ENCODE results near the gene KRT33A. TPM values are rescaled to one million over a fixed set of nuclear protein-coding genes. Genes with fewer than 3 reads are reported as not detected.

KRT33A gene
- total RNA-seq, 2 experiments from 2014 or later: not detected

DNA sequence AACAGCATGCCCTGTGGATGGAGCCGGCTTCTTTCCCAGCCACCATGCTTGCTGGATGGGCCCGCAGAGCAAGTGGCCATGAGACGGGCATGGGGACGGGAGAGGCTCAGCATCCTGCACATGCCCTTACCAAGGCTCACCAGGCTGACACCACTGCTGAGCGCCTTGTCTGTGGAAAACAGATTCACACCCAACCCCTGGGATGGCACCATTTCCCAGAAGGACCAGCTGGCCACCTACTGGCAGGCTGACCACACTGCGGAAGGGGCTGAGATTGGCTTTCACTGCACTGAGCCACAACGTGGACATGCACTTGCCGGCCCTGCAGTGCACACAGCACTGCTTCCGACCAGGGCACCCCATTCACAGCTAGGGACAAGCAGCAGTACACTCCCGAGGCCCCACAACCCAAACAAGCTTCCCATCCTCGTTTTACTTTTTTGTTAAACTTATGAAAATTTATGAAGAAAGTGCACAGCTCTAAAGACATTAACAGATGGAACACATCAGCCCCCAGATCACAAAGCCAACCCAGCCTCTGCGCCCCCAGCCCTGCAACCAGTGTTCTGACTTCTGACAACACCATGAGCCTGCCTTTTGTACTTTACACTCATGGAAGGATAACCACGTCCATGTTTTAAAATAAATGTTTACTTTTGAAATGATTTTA is 21.2 kb downstream of the KRT33A start:
- no peaks in the 10 kb centered on the region for H3K36me3 ChIP-seq (ENCODE audit: insufficient read depth, low read length)
- peaks cover 65% of the 10 kb centered on the region for H3K4me1 ChIP-seq (ENCODE audit: insufficient read depth, low read length)
- H3K4me3 ChIP-seq (ENCODE audit: low read length): no peak overlapping the region
- no peaks in the 10 kb centered on the region for H3K27me3 ChIP-seq (ENCODE audit: control insufficient read depth in 1 of 2, insufficient read depth in 2 of 2, low read length in 2 of 2)
- intact Hi-C loops (cut with DNase I, micrococcal nuclease): loop anchor here in 1 of 2 experiments (5.0 to 10.0 kb wide), 2 partner anchors 165 to 218 kb away; no protein-coding TSS in a partner anchor
- POLR2A ChIA-PET: interaction anchor here (1.0 to 1.4 kb wide), 2 partner anchors 9 to 21 kb away, joined by 3 to 5 read pairs; partner anchors contain the start of gene KRTAP16-1
- peaks cover 49% of the 10 kb centered on the region for H3K4me1 Mint-ChIP-seq (ENCODE audit: low read depth)
- ATAC-seq (ENCODE audit: poor library complexity) (no peak), DNase-seq (peak in 3 of 14 experiments; percentile 39 to 49 (median 45))
- H3K36me3 Mint-ChIP-seq (ENCODE audit: low read depth): no peaks in the 10 kb centered on the region
- no peaks in the 10 kb centered on the region for H3K9me3 ChIP-seq (ENCODE audit: control insufficient read depth in 1 of 2, insufficient read depth in 1 of 2, low read length in 2 of 2)
- CTCF ChIA-PET: interaction anchor here (0.8 kb wide), 1 partner anchor 220 kb away, joined by 3 read pairs; no protein-coding TSS in a partner anchor
- H3K4me3 Mint-ChIP-seq: no peak overlapping the region
- H3K27me3 Mint-ChIP-seq: no peaks in the 10 kb centered on the region
- TF ChIP-seq, protein P1, sequence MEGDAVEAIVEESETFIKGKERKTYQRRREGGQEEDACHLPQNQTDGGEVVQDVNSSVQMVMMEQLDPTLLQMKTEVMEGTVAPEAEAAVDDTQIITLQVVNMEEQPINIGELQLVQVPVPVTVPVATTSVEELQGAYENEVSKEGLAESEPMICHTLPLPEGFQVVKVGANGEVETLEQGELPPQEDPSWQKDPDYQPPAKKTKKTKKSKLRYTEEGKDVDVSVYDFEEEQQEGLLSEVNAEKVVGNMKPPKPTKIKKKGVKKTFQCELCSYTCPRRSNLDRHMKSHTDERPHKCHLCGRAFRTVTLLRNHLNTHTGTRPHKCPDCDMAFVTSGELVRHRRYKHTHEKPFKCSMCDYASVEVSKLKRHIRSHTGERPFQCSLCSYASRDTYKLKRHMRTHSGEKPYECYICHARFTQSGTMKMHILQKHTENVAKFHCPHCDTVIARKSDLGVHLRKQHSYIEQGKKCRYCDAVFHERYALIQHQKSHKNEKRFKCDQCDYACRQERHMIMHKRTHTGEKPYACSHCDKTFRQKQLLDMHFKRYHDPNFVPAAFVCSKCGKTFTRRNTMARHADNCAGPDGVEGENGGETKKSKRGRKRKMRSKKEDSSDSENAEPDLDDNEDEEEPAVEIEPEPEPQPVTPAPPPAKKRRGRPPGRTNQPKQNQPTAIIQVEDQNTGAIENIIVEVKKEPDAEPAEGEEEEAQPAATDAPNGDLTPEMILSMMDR (IDR thresholded peaks at IDR 0.05): peak; percentile 23
- no peak overlapping the region for H3K27ac ChIP-seq (ENCODE audit: low read depth in 1 of 2, low read length in 2 of 2)
- no peaks in the 10 kb centered on the region for H3K9me3 Mint-ChIP-seq
- H3K27ac Mint-ChIP-seq: no peak overlapping the region

DNA sequence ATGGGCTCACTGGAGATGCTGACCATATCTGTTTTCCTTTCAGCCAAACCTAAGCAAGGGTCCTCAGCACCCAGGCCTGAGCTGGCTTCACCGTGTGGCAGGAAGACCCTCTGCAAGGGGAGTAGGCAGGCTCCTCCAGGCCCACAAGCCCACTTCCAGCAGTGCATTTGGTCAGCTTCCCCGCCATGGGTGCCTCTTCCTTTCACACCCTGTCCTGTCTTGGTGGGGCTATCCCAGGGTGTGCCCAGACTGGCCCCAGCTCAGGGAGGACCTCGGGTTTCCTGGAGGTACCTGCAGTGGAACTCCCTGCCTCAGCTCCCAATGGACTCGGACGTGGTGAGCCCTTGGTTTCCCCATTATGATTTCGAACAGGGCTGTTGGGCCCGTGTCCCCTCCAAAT is 22.4 kb downstream of the KRT33A start:
- POLR2A ChIA-PET: interaction anchor here (0.6 to 1.4 kb wide), 2 partner anchors 10 to 19 kb away, joined by 3 to 5 read pairs; partner anchors contain the start of gene KRTAP16-1
- Histone ChIP-seq H3K27me3 (ENCODE audit: control insufficient read depth in 1 of 2, insufficient read depth in 2 of 2, low read length in 2 of 2) (no peaks in the 10 kb centered on the region), H3K4me1 (ENCODE audit: insufficient read depth, low read length) (peaks cover 65% of the 10 kb centered on the region), H3K4me3 (ENCODE audit: low read length) (no peak overlapping the region), H3K9me3 (ENCODE audit: control insufficient read depth in 1 of 2, insufficient read depth in 1 of 2, low read length in 2 of 2) (no peaks in the 10 kb centered on the region), H3K27ac (ENCODE audit: low read depth in 1 of 2, low read length in 2 of 2) (no peak overlapping the region), H3K36me3 (ENCODE audit: insufficient read depth, low read length) (no peaks in the 10 kb centered on the region)
- Mint-ChIP-seq H3K27ac (no peak overlapping the region), H3K4me3 (no peak overlapping the region), H3K9me3 (no peaks in the 10 kb centered on the region), H3K27me3 (no peaks in the 10 kb centered on the region), H3K4me1 (ENCODE audit: low read depth) (peaks cover 49% of the 10 kb centered on the region), H3K36me3 (ENCODE audit: low read depth) (no peaks in the 10 kb centered on the region)
- TF ChIP-seq, protein P1 (IDR thresholded peaks at IDR 0.05): no peak
- DNase-seq (no peak), ATAC-seq (ENCODE audit: poor library complexity) (no peak)
- intact Hi-C loops (cut with DNase I, micrococcal nuclease): loop anchor here in 1 of 2 experiments (5.0 to 10.0 kb wide), 2 partner anchors 167 to 219 kb away; no protein-coding TSS in a partner anchor
- CTCF ChIA-PET: no interaction called here

DNA sequence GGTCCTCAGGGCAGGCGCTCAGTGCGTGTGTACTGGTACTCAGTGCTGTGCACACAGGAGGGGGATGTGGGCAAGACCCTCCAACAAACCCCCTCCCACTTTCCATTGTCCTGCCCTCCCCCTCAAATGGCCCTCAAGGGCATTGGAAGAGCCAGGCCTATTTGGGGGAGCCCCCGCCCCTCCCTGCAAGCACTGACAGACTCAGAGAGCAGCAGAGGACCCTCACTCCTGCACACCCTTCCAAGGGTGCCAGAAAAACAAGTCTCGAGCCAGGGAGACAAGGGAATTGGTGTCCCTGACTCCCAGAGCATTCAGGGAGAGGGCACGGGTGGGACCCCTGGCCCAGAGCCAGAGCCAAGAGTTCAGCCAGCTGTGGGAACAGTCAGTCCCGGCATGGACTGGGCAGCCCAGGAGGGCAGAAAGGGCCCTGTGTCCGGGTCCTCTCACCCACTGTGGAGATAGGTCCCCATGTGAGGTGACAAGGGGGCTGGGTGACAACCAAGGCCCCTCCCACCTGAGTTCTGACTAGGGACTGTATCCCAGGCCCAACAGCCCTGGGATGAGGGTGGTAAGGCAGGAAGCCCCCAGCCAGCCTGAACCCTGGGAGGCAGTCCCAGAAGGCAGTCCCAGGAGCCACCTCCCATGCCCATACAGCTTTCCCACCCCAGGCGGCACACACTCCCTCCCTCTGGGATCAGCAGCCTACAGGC is 23.1 kb downstream of the KRT33A start:
- no peak overlapping the region for H3K4me3 Mint-ChIP-seq
- ChIA-PET POLR2A (interaction anchor here (0.6 kb wide), 1 partner anchor 11 kb away, joined by 3 read pairs; no protein-coding TSS in a partner anchor), CTCF (no interaction called here)

More for the DNA sequence above, 23.1 kb downstream of the KRT33A start:
- TF ChIP-seq, protein P1 (IDR thresholded peaks at IDR 0.05): no peak
- DNase-seq: no peak
- Mint-ChIP-seq H3K36me3 (ENCODE audit: low read depth) (no peaks in the 10 kb centered on the region), H3K9me3 (no peaks in the 10 kb centered on the region), H3K27me3 (no peaks in the 10 kb centered on the region), H3K4me1 (ENCODE audit: low read depth) (peaks cover 52% of the 10 kb centered on the region), H3K27ac (peak overlapping the region; percentile 74)
- H3K27ac ChIP-seq (ENCODE audit: low read depth in 1 of 2, low read length in 2 of 2): no peak overlapping the region
- no peak for ATAC-seq (ENCODE audit: poor library complexity)
- no peak overlapping the region for H3K4me3 ChIP-seq (ENCODE audit: low read length)
- H3K36me3 ChIP-seq (ENCODE audit: insufficient read depth, low read length): no peaks in the 10 kb centered on the region
- H3K9me3 ChIP-seq (ENCODE audit: control insufficient read depth in 1 of 2, insufficient read depth in 1 of 2, low read length in 2 of 2): no peaks in the 10 kb centered on the region
- H3K27me3 ChIP-seq (ENCODE audit: control insufficient read depth in 1 of 2, insufficient read depth in 2 of 2, low read length in 2 of 2): no peaks in the 10 kb centered on the region
- H3K4me1 ChIP-seq (ENCODE audit: insufficient read depth, low read length): peaks cover 70% of the 10 kb centered on the region
- intact Hi-C loops (cut with DNase I, micrococcal nuclease): loop anchor here in 1 of 2 experiments (5.0 to 10.0 kb wide), 2 partner anchors 167 to 220 kb away; no protein-coding TSS in a partner anchor

All from CD4-positive, alpha-beta T cell (primary cell).